GM19455 (cell line): ENCODE measurements around the gene OR5C1.
"Not testable (repeated sequence)": the region's sequence is repeated elsewhere in the genome, so short reads cannot be mapped to it uniquely, and the experiment has no call there.

Experiments used
- ATAC-seq: cut with Tn5 transposase; IDR thresholded peaks from one replicate; pipeline ENCODE4 v1.9.1; 2021; ENCODE audit not compliant: unreplicated experiment

OR5C1 gene

DNA sequence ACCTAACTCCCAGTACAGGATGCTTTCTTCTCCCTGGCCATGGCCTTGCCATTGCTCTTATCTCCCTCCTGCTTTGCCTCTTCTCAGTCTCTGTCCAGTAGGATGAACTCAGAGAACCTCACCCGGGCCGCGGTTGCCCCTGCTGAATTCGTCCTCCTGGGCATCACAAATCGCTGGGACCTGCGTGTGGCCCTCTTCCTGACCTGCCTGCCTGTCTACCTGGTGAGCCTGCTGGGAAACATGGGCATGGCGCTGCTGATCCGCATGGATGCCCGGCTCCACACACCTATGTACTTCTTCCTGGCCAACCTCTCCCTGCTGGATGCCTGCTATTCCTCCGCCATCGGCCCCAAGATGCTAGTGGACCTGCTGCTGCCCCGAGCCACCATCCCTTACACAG is at the start of gene OR5C1:
TSS of gene OR5C1 (plus strand) at position 103 of the 400 bp plus-strand sequence. CDS start at position 103, 0 bp downstream.
- no peak for ATAC-seq

DNA sequence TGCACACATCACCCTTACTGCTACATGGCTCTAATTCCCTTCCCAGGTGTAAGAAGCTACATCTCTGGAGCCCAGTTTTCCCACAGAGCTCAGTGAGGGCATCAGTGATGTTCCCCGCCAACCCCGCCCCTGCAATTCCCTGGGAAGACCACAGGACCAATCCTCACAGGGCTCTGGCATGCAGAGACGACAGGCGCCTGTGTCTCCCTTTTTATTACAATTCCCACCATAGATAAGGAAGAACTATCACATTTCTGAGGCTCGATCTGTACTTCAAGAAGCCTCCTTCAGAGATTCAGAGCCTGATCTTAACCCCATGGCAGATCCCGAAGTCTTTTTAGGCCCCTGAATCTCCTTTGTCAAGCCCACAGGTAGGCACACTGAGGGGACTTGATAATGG is 46.7 kb upstream of the OR5C1 start, which contains the start of gene OR1L6:
TSS of gene OR1L6 (plus strand) at position 301 of the 400 bp plus-strand sequence. CDS start 7,545 bp downstream, outside the sequence.
- no peak for ATAC-seq

DNA sequence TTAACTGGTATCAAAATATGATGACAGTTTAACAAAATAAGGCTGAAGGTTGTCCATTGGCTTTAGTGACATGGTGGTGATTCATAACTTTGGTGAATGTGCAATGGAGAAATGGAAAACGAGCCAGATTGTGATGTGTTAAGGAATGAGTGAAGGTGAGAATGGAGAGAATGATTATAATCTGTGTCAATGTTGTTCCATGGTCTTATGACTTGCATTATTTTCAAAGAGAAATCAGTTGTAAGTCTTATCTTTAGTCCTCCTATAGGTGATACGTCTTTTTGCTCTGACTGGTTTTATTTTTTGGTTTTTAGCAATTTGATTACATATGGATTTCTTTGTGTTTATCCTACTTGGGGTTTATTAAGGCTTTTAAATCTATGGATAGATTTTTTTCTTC is 33.9 kb upstream of the OR5C1 start:
- no peak for ATAC-seq

DNA sequence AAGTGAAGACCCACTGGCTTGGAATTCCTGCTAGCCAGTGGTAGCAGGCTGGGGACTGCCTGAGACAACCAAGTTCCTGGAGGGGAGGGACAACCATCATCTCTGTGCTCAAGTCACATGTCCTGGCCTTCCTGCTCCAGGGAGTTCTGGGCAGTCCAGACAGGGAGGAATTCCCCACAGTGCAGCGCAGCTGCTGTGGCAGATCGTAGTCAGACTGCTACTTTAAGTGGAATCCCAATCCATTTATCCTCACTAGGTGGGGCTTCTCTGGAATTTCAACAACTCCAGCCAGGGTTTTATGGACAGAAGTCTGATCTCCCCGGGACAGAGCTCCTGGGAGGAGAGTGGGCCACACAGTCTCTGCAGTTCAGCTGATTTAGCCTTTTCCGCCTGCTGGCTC is 20.9 kb upstream of the OR5C1 start:
- no peak for ATAC-seq

DNA sequence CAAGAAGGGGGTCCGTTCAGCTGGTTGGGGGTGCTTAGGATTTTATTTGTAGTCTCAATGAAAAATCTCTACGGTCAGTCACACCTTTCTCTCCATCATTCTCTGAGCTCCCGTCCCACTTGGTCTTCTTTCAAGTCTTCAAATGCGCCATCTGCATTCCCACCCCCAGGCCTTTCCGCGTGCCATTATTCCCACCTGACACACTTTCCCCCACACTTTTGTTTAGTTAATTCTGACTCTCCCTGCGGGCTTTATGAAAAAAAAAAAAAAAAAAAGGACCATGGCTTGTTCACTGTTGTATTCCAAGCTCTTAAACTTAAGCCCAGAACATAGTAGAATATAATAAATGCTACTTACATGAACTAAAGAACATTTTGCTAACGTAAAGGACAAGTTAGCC is 11.7 kb upstream of the OR5C1 start:
- no peak for ATAC-seq

DNA sequence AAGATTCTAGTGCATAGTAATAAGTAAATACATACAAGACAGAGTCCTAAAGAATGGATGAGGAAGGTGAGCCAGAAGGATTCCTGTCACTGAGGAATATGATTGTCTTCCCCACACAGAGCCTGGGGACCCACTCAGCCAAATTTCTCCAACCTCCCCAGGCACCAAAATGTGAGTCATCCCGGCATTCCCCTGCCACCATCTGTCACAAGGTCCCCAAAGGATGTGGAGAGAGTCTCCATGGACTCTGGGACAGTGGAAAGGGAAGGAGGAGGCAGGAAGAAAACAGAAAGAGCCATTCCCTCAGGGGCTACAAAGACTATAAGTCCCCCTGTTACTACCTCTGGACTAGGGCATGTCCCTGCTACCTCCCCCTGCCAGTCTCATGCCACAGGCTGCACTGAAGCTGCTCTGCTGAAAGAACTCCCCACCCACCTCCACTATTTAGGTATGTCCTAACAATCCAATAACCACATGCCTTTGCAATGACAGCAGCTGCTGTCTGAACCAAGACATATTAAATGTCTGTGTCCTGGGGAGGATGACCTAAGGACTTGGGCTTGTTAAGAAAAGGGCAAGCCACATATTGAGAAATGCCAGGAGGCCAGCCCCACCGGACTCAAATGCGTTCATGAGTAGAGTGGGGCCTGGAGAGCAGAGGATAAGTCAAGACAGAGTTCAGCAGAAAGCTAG is 10.7 kb upstream of the OR5C1 start:
- no peak for ATAC-seq

DNA sequence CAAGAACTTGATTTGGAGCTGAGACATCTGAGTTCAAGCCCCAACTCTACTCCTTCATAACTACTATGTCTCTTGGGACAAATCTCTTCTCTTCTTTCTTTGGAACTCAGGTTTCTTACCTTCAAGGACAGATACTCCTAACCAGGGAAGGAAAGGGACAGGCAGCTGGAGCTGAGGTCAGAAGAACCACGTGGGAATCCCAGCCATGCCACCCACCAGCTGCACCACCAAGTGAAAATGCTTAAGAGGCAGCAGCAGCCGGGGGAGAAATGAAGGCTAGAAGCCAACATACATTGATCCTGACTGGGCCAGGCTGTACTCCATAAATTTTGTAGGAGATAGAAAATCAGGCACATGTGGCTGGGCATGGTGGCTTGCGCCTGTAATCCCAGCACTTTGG is 9.6 kb upstream of the OR5C1 start:
- ATAC-seq, result no peak

DNA sequence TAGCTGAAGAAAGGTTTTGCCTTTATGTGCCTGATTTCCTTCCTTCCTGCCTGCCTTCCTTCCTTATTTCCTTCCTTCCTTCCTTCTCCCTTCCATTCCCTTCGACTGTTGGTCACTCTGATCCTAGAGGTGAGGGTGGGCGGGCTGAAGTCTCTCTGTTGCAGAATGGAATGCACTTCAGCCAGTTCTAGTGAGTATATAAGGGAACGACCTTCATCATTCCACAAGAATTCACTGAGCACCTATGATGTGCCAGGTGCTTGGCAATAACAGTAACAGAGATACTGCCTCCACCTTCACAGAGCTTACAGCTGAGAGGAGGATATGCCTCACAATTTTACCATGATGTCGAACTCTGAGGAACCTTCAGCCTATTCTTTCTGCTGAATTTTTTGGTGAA is 8.7 kb upstream of the OR5C1 start:
- ATAC-seq, result no peak

DNA sequence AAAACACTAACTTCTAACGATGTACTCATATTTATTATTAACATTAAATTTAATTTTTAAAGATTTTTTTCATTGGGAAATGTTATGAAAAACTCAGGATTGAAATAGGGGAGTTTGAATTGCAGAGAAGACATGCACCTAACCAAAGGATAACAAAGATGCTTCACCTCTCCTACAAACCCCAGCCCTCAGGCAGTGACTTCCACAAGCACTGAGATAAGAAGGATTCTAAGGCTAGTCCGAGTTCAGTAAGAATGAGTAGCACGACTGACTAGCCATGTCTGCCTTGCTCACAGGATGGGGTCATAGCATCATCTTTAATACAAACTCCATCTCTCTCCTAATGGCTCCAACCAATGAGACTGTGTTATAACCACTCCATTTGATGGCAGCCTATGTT is 7.1 kb upstream of the OR5C1 start:
- ATAC-seq, result no peak

DNA sequence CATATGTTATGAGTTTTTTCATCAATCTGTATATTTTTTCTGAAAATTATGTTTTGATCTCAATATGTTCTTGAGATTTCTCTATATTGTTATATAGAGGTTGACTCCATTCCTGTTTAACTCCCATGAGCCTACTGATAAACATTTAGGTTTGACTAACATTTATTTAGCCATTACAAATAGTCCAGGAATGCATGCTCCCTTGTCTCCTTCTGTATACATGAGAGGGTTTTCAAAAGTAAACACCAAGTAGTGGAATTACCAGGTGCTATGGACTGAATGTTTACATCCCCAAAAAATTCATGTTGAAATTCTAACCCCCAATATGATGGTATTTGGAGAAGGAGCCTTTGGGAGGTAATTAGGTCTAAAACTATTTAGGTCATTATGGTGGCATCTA is 3.5 kb upstream of the OR5C1 start:
- ATAC-seq, result no peak

DNA sequence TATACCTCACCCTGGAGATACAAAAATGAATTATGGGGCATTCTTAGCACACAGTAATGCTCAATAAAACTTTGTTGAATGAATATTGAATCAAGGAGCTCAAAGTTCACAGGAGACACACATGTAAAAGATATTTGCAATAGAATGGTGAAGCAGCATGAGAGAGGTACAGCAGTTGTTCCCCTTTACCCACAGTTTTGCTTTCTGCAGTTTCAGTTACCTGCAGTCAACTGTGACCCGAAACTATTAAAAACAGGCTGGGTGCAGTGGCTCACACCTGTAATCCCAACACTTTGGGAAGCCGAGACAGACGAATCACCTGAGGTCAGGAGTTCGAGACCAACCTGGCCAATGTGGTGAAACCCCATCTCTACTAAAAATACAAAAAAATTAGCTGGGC is 2.4 kb upstream of the OR5C1 start:
- no peak for ATAC-seq

DNA sequence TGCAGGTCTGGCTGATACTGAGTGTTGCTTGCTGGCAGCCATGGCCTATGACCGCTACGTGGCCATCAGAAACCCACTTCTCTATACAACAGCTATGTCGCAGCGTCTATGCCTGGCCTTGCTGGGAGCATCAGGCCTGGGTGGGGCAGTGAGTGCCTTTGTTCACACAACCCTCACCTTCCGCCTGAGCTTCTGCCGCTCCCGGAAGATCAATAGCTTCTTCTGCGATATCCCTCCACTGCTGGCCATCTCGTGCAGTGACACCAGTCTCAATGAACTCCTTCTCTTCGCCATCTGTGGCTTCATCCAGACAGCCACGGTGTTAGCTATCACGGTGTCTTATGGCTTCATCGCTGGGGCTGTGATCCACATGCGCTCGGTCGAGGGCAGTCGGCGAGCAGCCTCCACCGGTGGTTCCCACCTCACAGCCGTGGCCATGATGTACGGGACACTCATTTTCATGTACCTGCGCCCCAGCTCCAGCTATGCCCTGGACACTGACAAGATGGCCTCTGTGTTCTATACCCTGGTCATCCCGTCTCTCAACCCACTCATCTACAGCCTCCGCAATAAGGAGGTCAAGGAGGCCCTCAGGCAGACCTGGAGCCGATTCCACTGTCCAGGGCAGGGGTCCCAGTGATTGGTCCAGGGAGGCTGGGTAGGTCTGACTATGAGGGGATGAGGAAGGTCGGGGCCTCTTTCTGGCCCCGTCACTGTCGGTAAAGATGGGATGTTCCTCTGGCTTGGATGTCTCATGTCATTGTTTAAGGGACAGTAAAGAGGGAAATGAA is 718 bp downstream of the OR5C1 start:
- ATAC-seq, result no peak

DNA sequence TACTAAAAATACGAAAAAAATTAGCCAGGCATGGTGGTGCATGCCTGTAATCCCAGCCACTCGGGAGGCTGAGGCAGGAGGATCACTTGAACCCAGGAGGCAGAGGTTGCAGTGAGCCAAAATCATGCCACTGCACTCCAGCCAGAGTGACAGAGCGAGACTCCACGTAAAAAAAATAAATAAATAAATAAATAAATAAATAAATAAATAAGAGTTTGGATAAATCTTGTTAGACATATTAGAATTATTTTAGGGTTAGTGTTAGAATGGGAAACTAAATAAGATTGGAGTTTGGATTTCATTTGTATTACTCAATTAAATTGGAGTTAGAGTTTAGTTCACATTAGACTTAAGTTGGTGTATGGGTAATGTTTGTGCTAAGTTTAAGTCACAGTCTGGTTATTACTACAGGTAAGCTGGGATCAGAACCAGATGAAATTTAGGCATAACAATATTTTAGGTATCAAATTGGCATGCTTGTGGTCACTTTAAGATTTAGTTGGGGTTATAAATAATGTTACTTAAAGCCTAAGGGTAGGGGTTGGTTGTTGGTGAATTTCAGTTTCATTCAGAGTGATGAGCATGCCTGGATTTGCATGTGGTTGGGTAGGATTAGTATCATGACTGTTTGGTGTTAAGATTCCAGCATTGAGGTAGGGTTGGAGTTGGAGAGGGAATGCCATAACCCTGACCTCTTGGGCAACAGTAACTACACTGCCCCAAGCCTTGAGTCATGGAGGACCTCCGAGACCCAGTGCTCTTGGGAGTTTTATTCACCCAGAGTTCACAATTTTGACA is 3.3 kb downstream of the OR5C1 start:
- no peak for ATAC-seq

DNA sequence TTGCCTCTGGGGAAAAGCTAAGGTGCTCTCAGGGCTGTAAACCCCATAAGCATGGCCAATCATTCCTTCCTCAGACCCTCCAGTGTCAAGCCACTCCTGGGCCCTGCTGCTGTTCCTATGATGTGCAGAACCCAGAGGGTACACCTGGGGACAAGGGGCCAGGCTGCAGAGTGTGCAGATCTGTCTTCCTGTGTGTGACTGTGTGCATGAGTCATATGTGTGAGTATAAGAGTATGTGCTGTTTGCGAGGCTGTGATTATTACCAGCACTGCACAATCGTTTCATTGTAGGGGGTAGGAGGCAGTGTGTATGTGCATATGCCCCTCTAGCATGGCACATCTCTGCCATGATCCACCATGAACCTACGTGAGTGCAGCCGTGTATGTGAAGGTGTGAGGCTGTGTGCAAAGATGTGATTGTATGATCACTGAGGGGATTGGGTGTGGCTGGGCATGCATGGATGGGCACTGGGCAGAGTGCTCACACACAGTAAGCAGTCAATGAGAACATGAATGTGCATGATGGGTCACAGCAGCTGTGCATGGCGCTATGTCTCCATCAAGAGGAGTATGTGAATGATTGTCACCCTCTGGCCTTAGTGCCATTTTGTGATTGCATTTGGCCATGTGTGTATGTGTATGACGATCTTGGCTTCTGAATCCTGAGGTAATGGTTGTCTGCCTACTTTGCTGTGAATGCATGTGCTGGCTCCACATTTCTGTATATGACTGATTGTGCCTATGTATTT is 8.8 kb downstream of the OR5C1 start:
- ATAC-seq, result no peak

DNA sequence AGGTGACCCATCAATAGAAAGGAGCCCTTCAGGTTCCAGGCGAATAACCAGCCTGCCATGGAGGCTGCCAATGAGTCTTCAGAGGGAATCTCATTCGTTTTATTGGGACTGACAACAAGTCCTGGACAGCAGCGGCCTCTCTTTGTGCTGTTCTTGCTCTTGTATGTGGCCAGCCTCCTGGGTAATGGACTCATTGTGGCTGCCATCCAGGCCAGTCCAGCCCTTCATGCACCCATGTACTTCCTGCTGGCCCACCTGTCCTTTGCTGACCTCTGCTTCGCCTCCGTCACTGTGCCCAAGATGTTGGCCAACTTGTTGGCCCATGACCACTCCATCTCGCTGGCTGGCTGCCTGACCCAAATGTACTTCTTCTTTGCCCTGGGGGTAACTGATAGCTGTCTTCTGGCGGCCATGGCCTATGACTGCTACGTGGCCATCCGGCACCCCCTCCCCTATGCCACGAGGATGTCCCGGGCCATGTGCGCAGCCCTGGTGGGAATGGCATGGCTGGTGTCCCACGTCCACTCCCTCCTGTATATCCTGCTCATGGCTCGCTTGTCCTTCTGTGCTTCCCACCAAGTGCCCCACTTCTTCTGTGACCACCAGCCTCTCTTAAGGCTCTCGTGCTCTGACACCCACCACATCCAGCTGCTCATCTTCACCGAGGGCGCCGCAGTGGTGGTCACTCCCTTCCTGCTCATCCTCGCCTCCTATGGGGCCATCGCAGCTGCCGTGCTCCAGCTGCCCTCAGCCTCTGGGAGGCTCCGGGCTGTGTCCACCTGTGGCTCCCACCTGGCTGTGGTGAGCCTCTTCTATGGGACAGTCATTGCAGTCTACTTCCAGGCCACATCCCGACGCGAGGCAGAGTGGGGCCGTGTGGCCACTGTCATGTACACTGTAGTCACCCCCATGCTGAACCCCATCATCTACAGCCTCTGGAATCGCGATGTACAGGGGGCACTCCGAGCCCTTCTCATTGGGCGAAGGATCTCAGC is 11.6 kb downstream of the OR5C1 start, which contains the start of gene OR1K1:
TSS of gene OR1K1 (plus strand) at position 58 of the 995 bp plus-strand sequence. CDS start at position 58, 0 bp downstream.
- no peak for ATAC-seq

DNA sequence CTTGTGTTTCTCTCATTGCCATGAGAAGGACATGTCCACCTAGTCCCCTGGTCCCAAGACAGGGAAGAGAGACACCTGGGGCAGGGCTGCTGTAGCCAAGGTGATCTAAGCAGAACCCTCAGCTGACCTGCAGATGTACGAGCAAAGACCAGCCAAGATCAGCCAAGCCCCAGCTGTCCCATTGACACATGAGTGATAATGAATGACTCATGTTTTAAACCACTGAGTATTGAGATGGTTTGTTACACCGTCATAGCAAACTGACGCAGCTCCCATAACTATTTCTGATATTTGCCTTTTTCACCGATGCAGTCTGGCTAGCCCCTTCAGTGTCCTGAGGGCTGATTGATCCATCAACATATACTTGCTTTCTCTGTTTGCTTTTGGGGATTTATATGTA is 17.9 kb downstream of the OR5C1 start:
- no peak for ATAC-seq

DNA sequence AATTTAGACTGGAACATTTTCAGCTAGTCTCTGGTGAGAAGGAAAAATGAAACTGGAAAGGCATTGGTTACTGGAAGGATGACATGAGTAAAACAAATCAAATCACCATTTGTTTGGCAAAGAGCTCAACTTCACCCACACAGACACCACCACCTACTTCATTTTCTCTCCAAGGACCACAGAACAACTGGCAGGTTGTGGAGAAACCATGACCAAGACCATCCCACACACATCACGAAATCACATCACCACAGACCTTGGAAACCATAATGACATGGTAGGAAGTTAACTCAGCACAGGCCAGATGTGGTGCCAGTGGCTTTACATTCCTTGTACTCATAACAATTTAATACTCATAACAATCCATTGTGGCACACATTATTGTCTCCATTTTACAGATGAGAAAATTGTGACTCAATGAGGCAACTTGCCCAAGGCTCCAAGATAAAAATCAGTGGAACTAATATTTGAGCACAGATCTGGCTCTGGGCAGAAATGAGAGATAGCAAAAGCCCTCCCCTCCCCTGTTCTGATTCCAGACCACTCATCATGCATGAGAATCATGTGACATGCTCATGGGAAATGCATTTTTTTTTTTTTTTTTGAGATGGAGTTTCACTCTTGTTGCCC is 18.7 kb downstream of the OR5C1 start:
- ATAC-seq, result no peak

DNA sequence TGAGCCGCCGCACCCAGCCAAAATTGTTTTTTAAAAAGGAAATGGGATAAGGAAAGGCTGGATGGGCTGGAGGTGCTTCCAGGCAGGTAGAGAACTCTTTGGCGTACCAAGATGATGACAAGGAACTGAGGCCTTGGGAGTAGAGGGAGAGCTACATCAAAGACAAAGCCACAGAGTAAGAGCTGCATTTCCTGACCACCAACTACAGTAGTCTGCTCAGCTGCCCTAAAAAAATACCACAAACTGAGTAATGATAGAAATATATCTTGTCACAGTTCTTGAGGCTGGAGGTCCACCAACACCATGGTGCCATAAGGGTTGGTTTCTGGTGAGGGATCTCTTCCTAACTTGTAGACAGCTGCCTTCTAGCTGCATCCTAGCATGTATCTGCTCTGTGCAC is 19.4 kb downstream of the OR5C1 start:
- no peak for ATAC-seq

DNA sequence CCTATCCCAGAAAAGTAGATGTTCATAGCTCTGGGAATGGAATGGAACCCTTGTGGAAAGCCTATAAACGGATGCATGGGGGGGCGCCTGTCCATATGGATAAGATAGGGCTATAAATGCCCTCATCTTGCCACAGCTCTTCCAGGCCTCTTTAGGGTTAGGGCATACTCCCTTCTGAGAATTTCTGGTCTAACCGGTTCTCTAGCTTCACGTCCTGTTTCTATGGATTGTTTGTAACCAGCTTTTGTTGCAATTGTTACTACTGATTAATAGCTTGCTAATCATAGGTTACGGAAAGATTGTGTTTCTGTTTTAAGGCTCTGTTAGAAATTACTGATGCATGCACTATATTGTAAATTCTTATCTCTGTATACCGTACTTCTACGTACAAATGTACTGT is 20.5 kb downstream of the OR5C1 start:
- ATAC-seq, result not testable (repeated sequence)
